ENCODE data around the gene SORCS2. TPM values are rescaled to one million over a fixed set of nuclear protein-coding genes. Genes with fewer than 3 reads are reported as not detected.

SORCS2 gene
- total RNA-seq, 1 experiment from 2014 or later: 0.06 TPM

DNA sequence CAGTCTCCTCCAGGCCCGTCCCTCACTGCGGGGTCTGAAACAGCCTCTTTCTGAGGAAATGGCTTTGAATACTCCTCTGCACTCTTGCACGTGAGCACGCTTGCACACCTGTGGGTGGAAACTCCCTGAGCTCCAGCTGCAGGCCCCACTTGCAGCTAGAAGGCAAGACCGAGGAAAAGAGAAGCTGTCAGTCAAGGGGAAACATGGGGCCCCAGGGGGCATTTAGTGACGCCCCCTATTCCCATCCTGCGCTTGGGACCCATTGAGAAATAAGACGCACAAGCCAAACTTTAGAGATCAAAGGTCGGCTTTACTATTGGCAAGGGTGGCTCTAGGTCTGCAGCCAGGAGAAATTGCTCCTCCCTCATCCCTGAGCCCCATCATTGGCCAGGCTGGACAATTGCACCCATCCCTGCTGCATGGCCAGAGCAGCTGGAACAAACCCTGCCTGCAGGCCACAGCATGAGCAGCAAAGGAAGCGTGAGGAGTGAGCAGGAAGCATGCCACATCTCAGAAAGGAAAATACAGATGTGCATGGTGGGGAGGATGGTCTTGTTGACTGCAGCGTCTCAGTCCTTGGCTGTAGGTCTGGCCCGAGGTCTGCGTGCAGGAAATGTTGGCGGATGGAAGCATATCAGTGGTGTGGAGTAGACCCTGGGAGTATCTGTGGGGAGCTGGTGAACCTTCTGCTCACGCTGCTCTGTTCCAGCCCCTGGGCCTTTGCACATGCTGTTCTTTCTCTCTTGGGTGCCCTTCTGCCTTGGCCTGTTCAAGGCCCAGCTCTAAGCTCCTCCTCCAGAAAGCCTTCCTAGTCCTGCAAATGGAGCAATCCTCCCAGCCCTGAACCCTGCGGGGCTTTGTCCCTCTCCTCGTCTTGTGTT is 148.5 kb downstream of the SORCS2 start:
- ChIA-PET CTCF (no interaction called here), POLR2A (ENCODE audit: low non-redundant PET) (no interaction called here)
- TF ChIP-seq, protein P1, sequence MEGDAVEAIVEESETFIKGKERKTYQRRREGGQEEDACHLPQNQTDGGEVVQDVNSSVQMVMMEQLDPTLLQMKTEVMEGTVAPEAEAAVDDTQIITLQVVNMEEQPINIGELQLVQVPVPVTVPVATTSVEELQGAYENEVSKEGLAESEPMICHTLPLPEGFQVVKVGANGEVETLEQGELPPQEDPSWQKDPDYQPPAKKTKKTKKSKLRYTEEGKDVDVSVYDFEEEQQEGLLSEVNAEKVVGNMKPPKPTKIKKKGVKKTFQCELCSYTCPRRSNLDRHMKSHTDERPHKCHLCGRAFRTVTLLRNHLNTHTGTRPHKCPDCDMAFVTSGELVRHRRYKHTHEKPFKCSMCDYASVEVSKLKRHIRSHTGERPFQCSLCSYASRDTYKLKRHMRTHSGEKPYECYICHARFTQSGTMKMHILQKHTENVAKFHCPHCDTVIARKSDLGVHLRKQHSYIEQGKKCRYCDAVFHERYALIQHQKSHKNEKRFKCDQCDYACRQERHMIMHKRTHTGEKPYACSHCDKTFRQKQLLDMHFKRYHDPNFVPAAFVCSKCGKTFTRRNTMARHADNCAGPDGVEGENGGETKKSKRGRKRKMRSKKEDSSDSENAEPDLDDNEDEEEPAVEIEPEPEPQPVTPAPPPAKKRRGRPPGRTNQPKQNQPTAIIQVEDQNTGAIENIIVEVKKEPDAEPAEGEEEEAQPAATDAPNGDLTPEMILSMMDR (conservative IDR thresholded peaks at IDR 0.05; ENCODE audit: low read depth, low read length): no peak
- no peak for TF ChIP-seq EZH2 (IDR thresholded peaks at IDR 0.05; ENCODE audit: borderline replicate concordance, low read depth, low read length, poor library complexity, severe bottlenecking)
- intact Hi-C loops (cut with micrococcal nuclease; ENCODE audit: unreplicated experiment): no loop called here
- no peak overlapping the region for H3K27ac ChIP-seq (ENCODE audit: low read depth, low read length, poor library complexity, severe bottlenecking)
- no peaks in the 10 kb centered on the region for H3K9me3 ChIP-seq (ENCODE audit: low read depth, low read length, poor library complexity, severe bottlenecking)
- no peaks in the 10 kb centered on the region for H3K4me1 ChIP-seq (ENCODE audit: insufficient read depth, low read length, poor library complexity, severe bottlenecking)
- no peaks in the 10 kb centered on the region for H3K27me3 ChIP-seq (replicated peaks; ENCODE audit: insufficient read depth, low read depth, low read length, poor library complexity)
- H3K36me3 ChIP-seq (ENCODE audit: insufficient read depth, low read length, poor library complexity, severe bottlenecking): no peaks in the 10 kb centered on the region
- no peak for DNase-seq (ENCODE audit: low spot score)
- no peak overlapping the region for H3K4me3 ChIP-seq (ENCODE audit: low read depth, low read length, poor library complexity, severe bottlenecking)
- BruUV-seq (replicated peaks): no TSS peak

DNA sequence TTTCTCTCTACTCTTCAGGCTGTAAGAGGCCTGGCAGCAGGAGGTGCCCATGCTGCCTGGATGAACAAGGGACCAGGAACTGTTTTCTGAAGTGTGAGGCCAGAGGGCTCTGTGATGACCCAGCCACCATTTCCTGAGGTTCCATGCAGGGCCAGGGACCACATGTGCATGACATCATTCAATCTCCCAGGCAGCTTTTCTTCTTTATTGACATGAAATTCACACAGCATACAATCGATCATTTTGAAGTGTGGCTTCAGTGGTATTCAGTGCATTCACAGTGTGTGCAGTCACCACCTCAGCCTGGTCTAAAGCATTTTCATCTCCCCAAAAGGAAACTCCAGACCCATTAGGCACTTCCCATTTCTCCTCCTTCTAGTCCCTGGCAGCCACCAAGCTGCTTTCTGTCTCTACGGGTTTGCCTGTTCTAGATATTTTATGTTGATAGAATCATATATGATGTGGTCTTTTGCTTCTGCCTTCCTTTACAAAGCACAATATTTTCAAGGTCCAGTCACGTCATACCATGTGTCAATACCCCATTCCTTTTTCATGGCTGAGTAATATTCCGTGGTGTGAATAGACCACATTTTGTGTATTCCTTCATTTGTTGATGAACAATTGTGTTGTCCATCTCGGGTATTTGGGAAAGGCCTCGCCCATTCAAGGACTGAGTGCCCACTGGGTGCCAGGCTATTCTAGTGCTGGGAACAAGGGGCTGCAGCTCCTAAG is 149.3 kb downstream of the SORCS2 start:
- POLR2A ChIA-PET (ENCODE audit: low non-redundant PET): no interaction called here
- H3K4me3 ChIP-seq (ENCODE audit: low read depth, low read length, poor library complexity, severe bottlenecking): no peak overlapping the region
- DNase-seq (ENCODE audit: low spot score): no peak
- no TSS peak for BruUV-seq (replicated peaks)
- TF ChIP-seq, protein P1 (conservative IDR thresholded peaks at IDR 0.05; ENCODE audit: low read depth, low read length): no peak
- TF ChIP-seq EZH2 (IDR thresholded peaks at IDR 0.05; ENCODE audit: borderline replicate concordance, low read depth, low read length, poor library complexity, severe bottlenecking): no peak
- CTCF ChIA-PET: no interaction called here
- H3K36me3 ChIP-seq (ENCODE audit: insufficient read depth, low read length, poor library complexity, severe bottlenecking): no peaks in the 10 kb centered on the region
- intact Hi-C loops (cut with micrococcal nuclease; ENCODE audit: unreplicated experiment): no loop called here
- H3K27me3 ChIP-seq (replicated peaks; ENCODE audit: insufficient read depth, low read depth, low read length, poor library complexity): no peaks in the 10 kb centered on the region
- H3K9me3 ChIP-seq (ENCODE audit: low read depth, low read length, poor library complexity, severe bottlenecking): no peaks in the 10 kb centered on the region
- H3K27ac ChIP-seq (ENCODE audit: low read depth, low read length, poor library complexity, severe bottlenecking): no peak overlapping the region
- no peaks in the 10 kb centered on the region for H3K4me1 ChIP-seq (ENCODE audit: insufficient read depth, low read length, poor library complexity, severe bottlenecking)

DNA sequence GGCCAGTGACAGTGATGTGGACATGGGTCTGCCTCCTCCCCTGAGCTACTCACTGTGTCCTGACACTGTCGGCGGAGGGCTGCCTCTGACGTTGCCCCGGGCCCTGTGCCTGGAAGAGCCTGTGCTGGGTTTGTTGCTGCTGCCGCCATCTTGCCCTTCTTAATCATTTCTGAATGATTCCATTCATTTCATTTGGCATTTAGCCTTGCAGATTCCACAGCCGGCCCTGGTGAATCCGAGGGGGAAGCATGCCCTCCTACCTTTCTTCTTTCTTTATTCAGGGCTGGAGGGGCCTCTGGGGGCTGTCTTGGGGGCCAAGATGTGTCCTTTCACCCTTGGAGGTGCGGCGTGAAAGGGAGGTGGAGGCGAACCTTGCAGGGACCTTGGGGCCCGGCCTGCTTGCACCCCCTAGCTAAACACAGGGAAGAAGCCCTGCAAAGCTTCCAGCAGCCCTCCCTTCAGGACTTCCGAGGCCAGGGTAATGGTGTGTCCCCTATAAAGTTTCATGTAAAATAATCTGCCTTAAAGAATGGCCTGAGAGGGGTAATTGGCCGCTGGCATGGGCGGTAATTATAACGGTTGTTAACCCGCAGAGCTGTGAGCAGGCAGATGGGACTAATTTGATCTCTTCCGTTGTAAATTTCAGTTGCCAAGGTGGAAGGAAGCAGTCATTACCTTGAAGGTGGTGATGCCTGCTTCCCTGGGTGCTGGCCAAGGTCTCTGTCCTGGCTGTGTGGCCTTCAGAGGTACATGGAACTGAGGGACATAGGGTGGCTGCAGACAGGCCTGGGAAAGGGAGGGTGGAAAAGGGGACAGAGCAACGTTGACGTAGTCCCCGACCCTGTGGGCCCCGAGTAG is 150.1 kb downstream of the SORCS2 start:
- H3K4me3 ChIP-seq (ENCODE audit: low read depth, low read length, poor library complexity, severe bottlenecking): no peak overlapping the region
- ChIA-PET POLR2A (ENCODE audit: low non-redundant PET) (no interaction called here), CTCF (no interaction called here)
- BruUV-seq (replicated peaks): no TSS peak
- H3K36me3 ChIP-seq (ENCODE audit: insufficient read depth, low read length, poor library complexity, severe bottlenecking): no peaks in the 10 kb centered on the region
- H3K27me3 ChIP-seq (replicated peaks; ENCODE audit: insufficient read depth, low read depth, low read length, poor library complexity): no peaks in the 10 kb centered on the region
- H3K27ac ChIP-seq (ENCODE audit: low read depth, low read length, poor library complexity, severe bottlenecking): no peak overlapping the region
- no peaks in the 10 kb centered on the region for H3K9me3 ChIP-seq (ENCODE audit: low read depth, low read length, poor library complexity, severe bottlenecking)
- TF ChIP-seq, protein P1 (conservative IDR thresholded peaks at IDR 0.05; ENCODE audit: low read depth, low read length): no peak
- no peak for TF ChIP-seq EZH2 (IDR thresholded peaks at IDR 0.05; ENCODE audit: borderline replicate concordance, low read depth, low read length, poor library complexity, severe bottlenecking)
- intact Hi-C loops (cut with micrococcal nuclease; ENCODE audit: unreplicated experiment): no loop called here
- no peak for DNase-seq (ENCODE audit: low spot score)
- no peaks in the 10 kb centered on the region for H3K4me1 ChIP-seq (ENCODE audit: insufficient read depth, low read length, poor library complexity, severe bottlenecking)

Measured in A673 (cell line).